Stomach (tissue), 4 donors: ENCODE data around the gene ITSN2.

Experiments
- CTCF ChIP-seq, 7 experiments: fragments of 450-650 bp in 4 of 7; fragments of 200-600 bp in 3 of 7; sonication (generic) in 3 of 7; IDR thresholded peaks; one replicate each; pipeline ENCODE4 v1.5.1; 2016 to 2019; ENCODE audit warnings: antibody characterized with exemption in 7 of 7, control low read depth in 2 of 7, mild to moderate bottlenecking in 1 of 7
- POLR2A ChIP-seq, 4 donors: fragments of 450-650 bp; IDR thresholded peaks; one replicate each; pipeline ENCODE4 v1.6.1; 2016; ENCODE audit warnings: antibody characterized with exemption in 4 of 4, control low read depth in 2 of 4, mild to moderate bottlenecking in 1 of 4, moderate library complexity in 1 of 4
- POLR2AphosphoS5 ChIP-seq, 3 donors: sonication (generic); formaldehyde crosslinking; IDR thresholded peaks; one replicate each; pipeline ENCODE4 v1.6.1; 2016; ENCODE audit warnings: antibody characterized with exemption in 3 of 3

- TF ChIP-seq POLR2AphosphoS5 (IDR thresholded peaks at IDR 0.05) (no peak), CTCF (IDR thresholded peaks at IDR 0.05) (no peak), POLR2A (IDR thresholded peaks at IDR 0.05) (no peak)
Observed at GRCh38 chr2:24183366-24184069, 176.8 kb downstream of the ITSN2 start.
